Transverse colon (tissue), 3 donors: Measurements from ENCODE around the gene ZDBF2.

Source experiments
- EP300 ChIP-seq: sonication (generic); formaldehyde crosslinking; IDR thresholded peaks from one replicate; pipeline ENCODE4 v1.6.1; 2017; ENCODE audit warnings: antibody characterized with exemption, low read depth
- POLR2A ChIP-seq: fragments of 450-650 bp; IDR thresholded peaks from one replicate; pipeline ENCODE4 v1.6.1; 2016; ENCODE audit warnings: antibody characterized with exemption, mild to moderate bottlenecking, moderate library complexity
- TF ChIP-seq, protein P1 (sequence below), 5 experiments: fragments of 200-600 bp in 3 of 5; fragments of 450-650 bp in 2 of 5; sonication (generic) in 3 of 5; IDR thresholded peaks; 1 replicate in 2 of 5; 2 replicates in 3 of 5; pipeline ENCODE4 v1.5.1; 2016 to 2017; ENCODE audit warnings: antibody characterized with exemption in 5 of 5, inconsistent platforms in 3 of 5, mild to moderate bottlenecking in 2 of 5, moderate library complexity in 1 of 5

DNA sequence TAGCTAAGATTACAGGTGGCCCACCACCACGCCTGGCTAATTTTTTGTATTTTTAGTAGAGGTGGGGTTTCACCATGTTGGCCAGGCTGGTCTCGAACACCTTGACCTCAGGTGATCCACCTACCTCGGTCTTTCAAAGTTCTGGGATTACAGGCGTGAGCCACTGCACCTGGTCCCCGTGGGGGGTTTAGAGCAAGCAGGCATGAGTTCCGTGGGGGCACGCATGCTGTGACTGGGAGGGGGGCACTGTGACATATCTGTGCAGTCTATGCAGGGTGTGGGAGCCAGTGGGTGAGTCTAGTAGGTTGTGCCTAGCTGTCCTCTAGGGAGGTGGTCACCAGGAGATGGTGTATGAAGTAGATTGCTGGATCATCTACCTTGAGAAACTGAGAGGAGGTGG lies 16.6 kb upstream of the ZDBF2 start:
- no peak for TF ChIP-seq POLR2A
- TF ChIP-seq, protein P1, sequence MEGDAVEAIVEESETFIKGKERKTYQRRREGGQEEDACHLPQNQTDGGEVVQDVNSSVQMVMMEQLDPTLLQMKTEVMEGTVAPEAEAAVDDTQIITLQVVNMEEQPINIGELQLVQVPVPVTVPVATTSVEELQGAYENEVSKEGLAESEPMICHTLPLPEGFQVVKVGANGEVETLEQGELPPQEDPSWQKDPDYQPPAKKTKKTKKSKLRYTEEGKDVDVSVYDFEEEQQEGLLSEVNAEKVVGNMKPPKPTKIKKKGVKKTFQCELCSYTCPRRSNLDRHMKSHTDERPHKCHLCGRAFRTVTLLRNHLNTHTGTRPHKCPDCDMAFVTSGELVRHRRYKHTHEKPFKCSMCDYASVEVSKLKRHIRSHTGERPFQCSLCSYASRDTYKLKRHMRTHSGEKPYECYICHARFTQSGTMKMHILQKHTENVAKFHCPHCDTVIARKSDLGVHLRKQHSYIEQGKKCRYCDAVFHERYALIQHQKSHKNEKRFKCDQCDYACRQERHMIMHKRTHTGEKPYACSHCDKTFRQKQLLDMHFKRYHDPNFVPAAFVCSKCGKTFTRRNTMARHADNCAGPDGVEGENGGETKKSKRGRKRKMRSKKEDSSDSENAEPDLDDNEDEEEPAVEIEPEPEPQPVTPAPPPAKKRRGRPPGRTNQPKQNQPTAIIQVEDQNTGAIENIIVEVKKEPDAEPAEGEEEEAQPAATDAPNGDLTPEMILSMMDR (IDR thresholded peaks at IDR 0.05): no peak
- TF ChIP-seq EP300: no peak
